HG03060 (cell line): ENCODE measurements around the gene HEY2.
"Not testable (repeated sequence)": the region's sequence is repeated elsewhere in the genome, so short reads cannot be mapped to it uniquely, and the experiment has no call there.

Experiments
- ATAC-seq: cut with Tn5 transposase; IDR thresholded peaks from one replicate; pipeline ENCODE4 v1.9.1; 2021; ENCODE audit warnings: low read depth, moderate number of reproducible peaks; ENCODE audit not compliant: unreplicated experiment

HEY2 gene

GRCh38 chr6:125792680-125793079 is 43.2 kb downstream of the HEY2 start:
- no peak for ATAC-seq

- no peak for ATAC-seq
Measured at GRCh38 chr6:125793280-125793679, 43.8 kb downstream of the HEY2 start.

- peak; percentile 15 for ATAC-seq
Measured at GRCh38 chr6:125793863-125794262, 44.4 kb downstream of the HEY2 start.

GRCh38 chr6:125794342-125795137 is 45.1 kb downstream of the HEY2 start:
- ATAC-seq: no peak

GRCh38 chr6:125795301-125795700 is 45.9 kb downstream of the HEY2 start:
- ATAC-seq: no peak

GRCh38 chr6:125797120-125797885 is 47.9 kb downstream of the HEY2 start:
- ATAC-seq: no peak

GRCh38 chr6:125797886-125798444 is 48.5 kb downstream of the HEY2 start:
- ATAC-seq: no peak

- ATAC-seq: peak; percentile 84
Measured at GRCh38 chr6:125798734-125799508, 49.5 kb downstream of the HEY2 start.

GRCh38 chr6:125802383-125802782 is 53.0 kb downstream of the HEY2 start:
- no peak for ATAC-seq

GRCh38 chr6:125802943-125803377 is 53.5 kb downstream of the HEY2 start:
- no peak for ATAC-seq

GRCh38 chr6:125804264-125804663 is 54.8 kb downstream of the HEY2 start:
- ATAC-seq: peak; percentile 46

- not testable (repeated sequence) for ATAC-seq
Measured at GRCh38 chr6:125804866-125805425, 55.5 kb downstream of the HEY2 start.

- ATAC-seq: no peak
Measured at GRCh38 chr6:125806813-125807212, 57.4 kb downstream of the HEY2 start.

- no peak for ATAC-seq
Measured at GRCh38 chr6:125807293-125807692, 57.9 kb downstream of the HEY2 start.

- no peak for ATAC-seq
Measured at GRCh38 chr6:125808060-125808459, 58.6 kb downstream of the HEY2 start.

GRCh38 chr6:125808591-125808990 is 59.2 kb downstream of the HEY2 start:
- no peak for ATAC-seq

- ATAC-seq: no peak
Measured at GRCh38 chr6:125809570-125810170, 60.2 kb downstream of the HEY2 start.

GRCh38 chr6:125810445-125810844 is 61.0 kb downstream of the HEY2 start:
- no peak for ATAC-seq
